Fibroblast of the conjunctiva (primary cell): ENCODE results near the gene ITK.
A peak's percentile ranks its signal among the peaks of the same experiment; 100 is the strongest.
"Not testable (repeated sequence)": the region's sequence is repeated elsewhere in the genome, so short reads cannot be mapped to it uniquely, and the experiment has no call there.

Experiments used
- DNase-seq: peaks from one replicate; pipeline ENCODE4 v3.0.0-alpha.2; 2010; ENCODE audit warnings: low read depth

Gene ITK

DNA sequence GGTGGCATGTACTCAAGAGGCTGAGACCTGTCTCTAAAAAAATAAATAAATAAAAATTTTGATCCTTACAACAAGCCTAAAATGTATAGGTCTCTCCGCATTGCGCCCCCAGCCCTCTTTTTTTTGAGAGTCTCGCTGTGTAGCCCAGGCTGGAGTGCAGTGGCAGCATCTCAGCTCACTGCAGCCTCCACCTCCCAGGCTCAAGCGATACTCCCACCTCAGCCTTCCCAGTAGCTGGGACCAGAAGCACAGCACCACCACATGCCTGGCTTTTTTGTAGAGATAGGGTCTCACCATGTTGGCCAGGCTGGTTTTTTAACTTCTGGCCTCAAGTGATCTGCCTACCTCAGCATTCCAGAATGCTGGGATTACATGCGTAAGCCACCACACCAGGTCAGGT is 12.4 kb upstream of the ITK start:
- DNase-seq, result no peak

DNA sequence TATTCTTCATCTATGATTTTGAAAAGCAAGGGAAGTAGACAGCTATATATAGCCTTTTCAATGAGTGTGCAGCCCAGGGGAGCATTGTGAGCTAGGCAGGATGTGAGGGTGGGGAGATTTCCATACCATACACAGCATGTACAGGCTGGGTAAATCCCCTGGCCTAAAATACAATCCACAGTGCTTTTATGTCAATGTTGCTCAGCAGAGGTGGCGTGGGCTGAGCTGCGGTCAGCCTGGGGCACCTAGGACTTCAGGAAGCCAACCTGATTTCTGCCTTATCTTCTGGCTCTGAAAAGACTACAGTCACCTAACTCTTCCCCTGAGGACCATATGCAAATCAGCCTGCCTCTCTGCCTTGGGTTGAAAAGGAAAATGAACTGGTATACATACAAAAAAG is 8.2 kb upstream of the ITK start:
- DNase-seq, result no peak

DNA sequence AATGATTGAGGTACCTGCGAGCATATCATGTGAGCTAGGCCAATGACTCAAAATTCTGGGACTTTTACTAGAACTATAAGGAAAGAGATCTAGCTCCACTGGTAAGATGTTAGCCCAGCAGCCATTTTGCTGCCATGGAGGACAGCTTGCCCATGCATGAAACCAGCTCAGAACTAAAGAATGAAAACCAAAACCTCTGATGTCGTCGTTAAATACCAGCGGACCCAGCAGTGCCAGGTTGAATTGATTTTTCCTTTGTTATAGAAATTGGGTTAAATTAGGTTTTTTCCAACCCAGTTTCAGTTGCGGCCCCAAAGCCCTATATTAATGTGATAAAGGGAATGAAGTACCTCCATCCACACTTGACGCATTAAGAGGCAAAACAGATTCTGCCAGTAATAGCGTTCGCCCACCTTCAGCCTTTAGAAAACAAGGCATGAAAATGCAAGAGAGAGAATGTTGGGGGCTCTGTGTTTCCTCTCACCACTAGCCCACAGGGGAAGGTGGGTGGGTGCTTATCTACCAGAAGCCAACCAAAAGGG is 5.5 kb upstream of the ITK start:
- DNase-seq, result no peak

DNA sequence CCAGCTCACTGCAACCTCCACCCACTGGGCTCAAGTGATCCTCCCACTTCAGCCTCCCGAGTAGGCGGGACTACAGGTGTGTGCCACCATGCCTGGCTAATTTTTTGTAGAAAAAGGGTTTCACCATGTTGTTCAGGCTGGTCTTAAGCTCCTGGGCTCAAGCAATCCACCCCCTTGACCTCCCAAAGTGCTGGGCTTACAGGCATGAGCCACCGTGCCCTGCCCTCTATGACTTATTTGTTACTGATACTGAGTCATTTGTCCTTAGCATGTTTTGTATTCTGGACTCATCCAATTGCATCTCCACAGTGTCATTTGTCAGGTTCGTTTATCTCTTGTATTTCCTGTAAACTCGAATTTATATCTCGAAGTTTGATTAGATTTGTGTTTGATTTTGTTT is 2.7 kb upstream of the ITK start:
- no peak for DNase-seq

DNA sequence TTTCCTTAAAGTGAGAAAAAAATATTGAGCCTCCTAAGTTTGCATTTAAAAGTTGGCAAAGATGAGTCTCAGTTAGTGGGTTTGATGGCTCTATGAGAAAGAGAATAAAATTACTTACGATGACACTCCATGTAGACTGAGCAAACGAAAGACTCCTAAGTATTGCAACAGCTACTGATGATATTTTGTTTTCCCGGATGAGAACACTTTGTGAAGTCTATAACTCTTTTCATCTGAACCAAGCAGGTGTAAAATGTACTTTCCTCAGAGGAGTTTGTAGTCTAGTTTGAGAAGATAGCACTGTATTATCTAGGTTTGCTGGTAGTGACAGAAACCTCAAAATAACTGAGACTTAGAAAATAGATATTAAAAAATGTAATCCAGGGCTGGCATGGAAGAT is 1.7 kb upstream of the ITK start:
- no peak for DNase-seq

DNA sequence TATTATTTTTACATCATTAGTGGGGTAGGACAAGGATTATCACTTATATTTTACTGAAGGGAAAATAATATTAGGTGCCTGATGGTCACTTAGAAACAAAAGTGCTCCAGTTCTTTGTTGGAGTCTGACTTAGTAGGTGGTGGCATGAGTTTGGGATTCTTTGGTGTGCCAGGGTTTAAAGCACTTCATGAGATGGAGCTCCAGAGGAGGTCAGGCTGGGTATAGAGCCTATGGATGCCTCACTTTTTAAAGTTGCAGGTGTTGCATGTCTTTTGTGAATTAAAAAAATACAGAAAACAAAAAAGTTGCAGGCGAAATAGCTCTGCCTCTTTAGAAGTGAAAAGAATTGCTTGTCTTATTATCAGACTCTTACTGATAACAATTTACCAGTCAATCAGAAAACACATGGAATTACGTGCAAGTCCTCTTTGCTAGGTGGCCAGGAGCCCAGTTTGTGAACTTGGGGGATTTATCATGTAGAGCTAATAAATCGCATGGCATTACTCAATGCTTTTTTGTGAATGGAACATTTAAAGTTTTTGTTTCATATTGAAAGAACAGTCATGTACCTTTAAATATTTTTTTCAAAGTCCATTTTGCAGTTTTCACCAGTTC is 1.6 kb downstream of the ITK start:
- DNase-seq, result no peak

DNA sequence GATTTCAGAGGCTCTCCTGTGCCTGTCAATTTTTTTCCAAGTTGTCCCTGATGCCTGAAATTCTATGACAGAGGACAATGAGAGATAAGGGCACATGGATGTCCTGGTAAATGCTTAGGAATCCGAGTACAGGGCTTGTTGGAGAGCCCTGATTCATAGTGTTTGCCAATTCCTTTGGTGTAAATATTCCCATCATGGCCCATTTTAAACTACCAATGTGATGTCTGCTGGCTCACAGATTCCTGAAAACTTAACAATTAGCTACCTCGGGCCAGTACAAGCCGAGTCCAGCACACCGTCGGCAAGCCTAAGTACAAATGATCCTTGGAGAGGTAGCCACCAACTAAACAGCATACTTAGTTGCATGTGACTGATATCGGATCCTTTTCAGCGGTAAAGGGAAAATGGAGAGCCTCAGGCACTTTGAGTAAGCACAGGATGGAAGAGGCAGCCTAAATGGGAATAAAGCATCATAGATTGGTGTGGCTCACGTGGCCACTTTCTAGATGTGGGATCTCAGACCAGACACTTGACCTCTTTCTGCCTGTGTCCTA is 3.6 kb downstream of the ITK start:
- DNase-seq, result no peak

DNA sequence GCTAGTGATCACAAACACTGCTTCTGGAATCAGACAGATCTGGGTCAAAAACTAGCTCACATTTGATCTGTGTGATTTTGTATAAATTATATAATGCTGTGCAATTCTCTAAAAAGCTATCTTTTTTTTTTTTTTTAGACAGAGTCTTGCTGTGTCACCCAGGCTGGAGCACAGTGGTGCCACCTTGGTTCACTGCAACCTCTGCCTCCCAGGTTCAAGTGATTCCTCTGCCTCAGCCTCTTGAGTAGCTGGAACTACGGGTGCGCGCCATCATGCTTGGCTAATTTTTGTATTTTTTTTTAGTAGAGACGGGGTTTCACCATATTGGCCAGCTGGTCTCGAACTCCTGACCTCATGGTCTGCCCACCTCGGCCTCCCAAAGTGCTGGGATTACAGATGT is 4.5 kb downstream of the ITK start:
- not testable (repeated sequence) for DNase-seq

DNA sequence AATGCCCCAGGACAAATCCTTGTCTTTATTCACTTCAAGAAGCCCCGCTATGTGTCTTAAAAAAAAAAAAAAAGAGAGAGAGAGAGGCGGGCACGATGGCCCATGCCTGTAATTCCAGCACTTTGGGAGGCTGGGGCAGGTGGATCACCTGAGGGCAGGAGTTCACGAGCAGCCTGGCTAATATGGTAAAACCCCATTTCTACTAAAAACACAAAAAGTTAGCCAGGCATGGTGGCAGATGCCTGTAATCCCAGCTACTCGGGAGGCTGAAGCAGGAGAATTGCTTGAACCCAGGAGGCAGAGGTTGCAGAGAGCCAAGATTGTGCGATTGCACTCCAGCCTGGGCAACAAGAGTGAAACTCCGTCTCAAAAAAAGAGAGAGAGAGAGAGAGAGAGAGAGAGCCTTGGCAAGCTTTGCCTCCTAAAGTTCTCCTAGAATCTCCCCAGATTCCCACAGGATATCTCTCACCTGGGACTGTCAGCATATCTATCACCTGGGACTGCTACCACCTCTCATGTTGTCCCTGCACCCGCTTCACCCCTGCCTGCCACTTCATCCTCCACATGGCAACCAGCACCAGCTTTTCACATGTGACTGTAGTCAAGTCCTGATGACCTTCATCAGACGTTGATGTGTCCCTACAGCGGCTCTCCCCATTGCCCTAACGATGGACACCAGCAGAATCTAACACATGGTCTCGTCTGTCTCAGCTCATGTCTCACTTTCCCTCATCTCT is 5.8 kb downstream of the ITK start:
- DNase-seq, result no peak

DNA sequence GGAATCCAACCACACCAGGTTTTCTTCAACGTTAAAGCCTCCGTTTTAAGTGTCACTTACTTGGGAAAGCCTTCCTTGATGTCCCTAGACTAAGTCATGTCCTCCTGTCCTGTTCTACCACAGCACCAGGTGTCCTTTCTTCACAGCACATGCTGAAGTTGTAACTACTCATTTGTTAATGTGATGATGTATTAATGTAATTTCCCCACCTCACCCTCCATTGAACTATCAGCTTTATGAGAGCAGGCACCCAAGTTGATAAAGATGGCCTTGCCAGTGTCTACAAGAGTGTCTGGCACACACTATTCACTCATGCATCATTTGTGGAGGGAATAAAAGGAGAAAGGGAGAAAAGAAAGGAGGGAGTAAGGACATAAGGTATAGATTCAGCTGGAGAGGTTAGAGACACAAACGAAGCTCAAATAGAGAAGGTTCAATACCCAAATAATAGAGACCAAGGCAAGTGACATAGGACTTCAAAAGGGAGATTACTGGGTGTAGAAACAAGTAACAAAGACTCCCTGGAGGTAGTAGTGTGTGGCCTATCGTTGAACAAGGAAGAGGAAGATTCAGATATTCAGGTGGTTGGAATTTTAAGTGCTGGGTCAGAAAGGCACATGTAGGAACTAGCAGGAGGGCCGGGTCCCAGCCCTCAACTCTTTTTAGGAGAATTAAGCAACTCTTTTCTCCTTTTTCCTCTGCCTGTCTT is 6.6 kb downstream of the ITK start:
- DNase-seq, result no peak

DNA sequence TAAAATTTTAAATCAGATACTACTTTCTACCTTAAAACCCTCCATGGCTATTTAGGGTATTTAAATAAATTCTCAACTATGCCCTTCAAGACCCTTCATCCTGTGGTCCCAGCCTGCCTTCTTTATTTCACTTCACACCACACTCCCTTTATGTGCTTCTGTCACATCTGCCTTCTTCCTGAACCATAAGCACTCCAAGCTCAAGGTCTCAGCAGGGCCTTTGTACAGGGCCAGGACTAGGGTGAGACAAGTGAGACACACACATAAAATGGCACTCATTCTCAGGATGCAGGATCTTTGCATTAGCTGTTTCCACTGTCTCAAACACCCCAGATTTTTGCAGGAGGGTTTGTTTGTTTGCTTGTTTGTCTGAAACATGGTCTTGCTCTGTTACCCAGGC is 7.6 kb downstream of the ITK start:
- DNase-seq, result no peak

DNA sequence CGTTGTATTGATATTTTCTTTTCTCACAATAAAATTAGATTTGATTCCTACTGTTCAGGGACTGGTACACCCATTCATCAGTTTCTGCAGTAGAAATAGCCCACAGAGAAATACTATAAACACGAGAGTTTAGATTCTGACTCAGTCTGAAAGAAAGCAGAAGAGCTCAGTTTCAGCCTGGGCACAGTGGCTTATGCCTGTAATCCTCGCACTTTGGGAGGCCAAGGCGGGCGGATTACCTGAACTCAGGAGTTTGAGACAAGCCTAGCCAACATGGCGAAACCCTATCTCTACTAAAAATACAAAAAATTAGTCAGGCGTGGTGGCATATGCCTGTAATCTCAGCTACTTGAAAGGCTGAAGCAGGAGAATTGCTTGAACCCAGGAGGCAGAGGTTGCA is 8.6 kb downstream of the ITK start:
- no peak for DNase-seq

DNA sequence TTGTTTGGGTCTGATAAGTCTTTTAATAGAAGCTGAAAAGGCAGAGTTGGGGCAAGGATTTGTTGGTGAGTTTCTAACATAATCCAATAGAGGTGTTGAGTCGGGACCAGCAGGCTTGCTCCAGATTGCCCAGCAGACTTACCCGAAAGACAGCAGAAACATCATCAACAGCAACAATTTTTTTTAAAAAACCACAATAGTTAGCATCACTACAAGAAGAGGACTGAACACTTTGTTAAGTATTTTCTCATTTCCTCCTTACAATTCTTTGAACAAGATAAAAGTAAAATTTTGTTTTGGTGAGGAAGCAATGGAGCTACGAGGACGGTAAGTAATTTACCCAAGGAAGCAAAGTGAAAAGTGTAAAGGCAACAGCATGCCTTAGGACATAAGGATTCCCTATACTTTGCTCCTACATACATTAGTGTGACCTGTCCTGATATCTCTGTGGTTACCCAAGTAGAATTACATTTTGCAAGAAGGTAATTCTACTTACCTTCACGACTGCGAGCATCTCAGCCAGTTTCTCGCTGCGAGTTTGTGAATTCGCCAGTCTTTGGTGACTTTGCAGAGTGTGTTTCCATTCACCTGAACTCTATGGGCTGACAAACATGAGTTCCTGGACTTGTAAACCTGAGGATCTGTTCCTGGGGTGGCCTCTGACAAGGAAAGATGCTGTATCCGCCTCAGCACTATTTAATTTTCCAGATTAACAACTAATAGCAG is 13.2 kb downstream of the ITK start:
- DNase-seq, result no peak

DNA sequence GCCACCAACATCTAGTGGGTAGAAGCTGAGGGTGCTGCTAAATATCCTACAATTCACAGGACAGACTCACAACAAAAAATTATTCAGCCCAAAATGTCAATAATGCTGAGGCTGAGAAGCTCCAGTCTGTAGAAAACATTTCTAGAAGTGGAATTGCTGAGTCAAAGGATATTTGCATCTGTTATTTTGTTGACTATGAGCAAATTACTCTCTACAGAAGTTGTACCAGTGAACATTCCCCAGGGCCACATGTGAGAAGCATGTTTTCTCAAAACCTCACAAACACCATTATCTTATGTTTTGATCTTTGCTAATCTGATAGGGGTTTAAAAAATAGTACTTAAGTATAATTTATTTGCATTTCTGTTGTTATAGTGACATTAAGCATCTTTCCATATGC is 15.4 kb downstream of the ITK start:
- DNase-seq, result no peak

DNA sequence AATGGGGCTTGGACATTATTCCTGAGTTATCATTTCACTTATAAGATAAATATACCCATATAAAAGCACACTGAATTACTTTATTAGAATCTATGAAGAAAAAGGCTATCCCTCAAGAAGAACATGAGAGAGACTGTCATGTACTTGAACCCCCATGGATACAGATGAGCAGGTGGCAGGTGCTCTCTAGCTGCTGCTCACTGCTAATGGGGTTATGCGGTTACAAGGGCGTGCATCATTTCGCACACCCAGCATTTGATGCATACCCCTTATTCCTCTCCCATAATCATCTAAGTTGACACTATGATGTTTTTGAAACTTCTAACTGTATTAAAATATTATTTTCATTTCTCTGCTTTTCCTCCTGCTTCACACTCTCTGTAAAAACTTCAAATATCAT is 16.4 kb downstream of the ITK start:
- DNase-seq, result no peak

DNA sequence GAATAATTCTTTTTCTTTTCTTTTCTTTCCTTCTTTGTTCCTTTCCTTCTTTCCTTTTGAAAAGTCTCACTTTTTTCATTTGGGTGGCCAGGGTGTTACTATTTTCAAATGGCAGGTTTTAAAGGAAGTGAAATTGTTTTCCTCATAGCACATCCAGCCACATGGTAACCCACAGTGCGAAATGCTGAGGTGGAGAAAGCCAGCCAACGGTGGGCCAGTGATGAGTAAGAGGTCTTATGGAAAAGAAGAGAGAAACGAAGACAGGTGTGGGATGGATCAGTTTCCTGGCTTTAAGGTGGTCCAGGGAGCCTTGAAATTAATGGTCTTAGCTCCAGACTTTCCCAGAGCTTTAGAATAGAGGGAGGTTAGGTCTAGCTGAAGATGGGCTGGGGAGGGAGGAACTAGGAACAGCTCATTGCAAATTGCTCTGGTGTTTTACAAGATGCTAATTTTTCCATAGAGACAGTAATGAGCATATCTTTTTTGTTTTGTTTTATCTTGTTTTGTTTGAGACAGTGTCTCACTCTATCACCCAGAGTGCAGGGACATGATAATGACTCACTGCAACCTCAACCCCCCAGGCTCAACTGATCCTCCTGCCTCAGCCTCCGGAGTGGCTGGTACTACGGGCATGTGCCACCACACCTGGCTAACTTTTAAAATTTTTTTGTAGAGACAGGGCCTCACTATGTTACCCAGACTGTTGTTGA is 17.8 kb downstream of the ITK start:
- DNase-seq, result no peak

DNA sequence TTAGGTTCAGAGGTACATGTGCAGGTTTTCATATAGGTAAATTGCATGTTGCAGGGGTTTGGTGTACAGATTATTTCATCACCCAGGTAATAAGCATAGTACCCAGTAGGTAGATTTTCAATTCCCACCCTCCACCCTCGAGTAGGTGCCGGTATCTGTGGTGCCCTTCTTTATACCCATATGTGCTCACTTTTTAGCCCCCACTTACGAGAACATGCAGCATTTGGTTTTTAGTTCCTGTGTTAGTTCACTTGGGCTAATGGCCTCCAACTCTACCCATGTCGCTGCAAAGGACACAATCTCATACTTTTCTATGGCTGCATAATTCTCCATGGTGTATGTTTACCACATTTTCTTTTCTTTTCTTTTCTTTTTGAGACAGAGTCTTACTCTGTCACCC is 21.2 kb downstream of the ITK start:
- DNase-seq, result no peak

DNA sequence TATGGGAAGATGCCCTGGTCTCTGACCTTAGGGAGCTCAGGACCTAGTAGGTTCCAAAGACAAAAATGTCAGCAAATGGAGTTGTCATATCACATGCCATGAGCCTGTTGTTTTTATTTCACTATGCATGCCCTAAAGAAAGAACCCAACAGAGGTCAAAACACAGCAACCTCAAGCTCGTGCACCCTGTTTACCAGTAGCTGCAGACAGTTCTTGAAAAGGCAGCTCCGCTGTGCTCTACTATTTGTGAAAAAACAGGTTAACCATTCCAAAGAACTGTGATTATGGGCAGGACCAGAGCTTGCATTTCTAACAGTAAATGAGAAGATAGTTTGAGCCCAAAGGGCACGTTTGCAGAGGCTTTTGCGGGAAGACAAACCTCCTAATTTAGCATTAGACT is 22.8 kb downstream of the ITK start:
- DNase-seq, result no peak

DNA sequence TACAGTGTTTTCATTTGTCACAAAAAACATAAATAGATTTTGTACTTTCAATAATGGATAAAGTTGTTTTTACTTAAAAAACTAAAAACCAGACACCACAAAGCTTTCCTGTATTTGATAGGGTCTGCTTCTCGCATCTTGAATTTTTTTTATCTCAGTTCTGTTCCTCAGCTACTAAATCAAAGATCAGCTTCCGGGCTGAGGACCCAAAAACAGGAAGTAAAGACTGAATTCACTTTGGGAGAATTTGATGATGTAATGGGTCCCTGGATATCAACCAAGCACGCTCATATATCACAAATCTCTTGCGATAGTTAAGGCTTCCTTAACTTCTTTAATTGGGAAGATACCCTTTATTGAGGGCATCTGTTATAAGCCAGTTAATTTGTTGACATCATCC is 24.1 kb downstream of the ITK start:
- no peak for DNase-seq

DNA sequence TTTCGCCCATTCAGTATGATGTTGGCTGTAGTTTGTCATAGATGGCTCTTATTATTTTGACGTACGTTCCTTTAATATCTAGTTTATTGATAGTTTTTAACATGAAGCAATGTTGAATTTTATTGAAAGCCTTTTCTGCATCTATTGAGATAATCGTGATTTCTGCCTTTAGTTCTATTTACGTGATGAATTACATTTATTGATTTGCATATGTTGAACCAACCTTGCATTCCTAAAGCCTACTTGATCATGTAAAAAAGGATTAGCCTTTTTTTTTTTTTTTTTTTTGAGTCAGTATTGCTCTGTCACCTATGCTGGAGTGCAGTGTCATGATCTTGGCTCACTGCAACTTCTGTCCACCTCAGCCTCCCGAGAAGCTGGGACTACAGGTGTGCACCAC is 25.1 kb downstream of the ITK start:
- no peak for DNase-seq

DNA sequence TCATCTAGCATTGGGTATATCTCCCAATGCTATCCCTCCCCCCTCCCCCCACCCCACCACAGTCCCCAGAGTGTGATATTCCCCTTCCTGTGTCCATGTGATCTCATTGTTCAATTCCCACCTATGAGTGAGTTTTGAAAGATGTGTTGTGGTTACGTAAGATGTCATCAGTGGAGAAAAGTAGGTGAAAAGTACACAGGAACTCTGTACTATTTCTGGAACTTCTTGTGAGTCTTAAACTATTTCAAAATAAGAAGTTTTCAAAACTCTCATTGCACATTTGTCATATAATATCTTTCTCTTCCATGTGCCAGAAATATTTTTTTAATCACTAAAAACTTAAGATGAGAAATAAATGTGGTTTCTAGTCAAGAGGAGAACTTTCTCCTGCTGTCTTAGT is 30.0 kb downstream of the ITK start:
- peak; percentile 36 for DNase-seq

DNA sequence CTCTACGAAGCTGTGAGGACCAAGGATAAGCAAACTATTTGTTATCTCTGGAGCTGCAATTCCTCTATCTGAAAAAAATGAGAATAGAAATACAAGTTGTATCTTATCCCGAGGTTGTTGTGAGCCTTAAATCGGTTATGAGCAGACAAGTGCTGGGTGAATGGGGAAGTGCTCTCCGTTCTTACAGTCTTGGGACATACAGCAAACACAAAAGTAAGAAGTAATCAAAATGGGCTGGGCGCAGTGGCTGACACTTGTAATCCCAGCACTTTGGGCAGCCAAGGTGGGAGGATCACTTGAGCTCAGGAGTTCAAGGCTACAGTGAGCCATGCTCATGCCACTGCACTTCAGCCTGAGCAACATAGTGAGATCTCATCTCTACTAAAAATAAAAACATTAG is 31.7 kb downstream of the ITK start:
- no peak for DNase-seq
